Fibroblast of skin of right biceps (primary cell): Measurements from ENCODE around the gene REEP3.
A peak's percentile ranks its signal among the peaks of the same experiment; 100 is the strongest.
"Not testable (repeated sequence)": the region's sequence is repeated elsewhere in the genome, so short reads cannot be mapped to it uniquely, and the experiment has no call there.

Source experiments
- DNase-seq: peaks from one replicate; pipeline ENCODE4 v3.0.0-alpha.2; 2013

The REEP3 gene

GRCh38 chr10:63553473-63553872 is 32.3 kb downstream of the REEP3 start:
- peak; percentile 37 for DNase-seq

GRCh38 chr10:63554657-63555056 is 33.5 kb downstream of the REEP3 start:
- peak; percentile 95 for DNase-seq

GRCh38 chr10:63555330-63555729 is 34.1 kb downstream of the REEP3 start:
- no peak for DNase-seq

- DNase-seq = no peak
Observed at GRCh38 chr10:63558132-63558784, 37.1 kb downstream of the REEP3 start.

- no peak for DNase-seq
Observed at GRCh38 chr10:63561341-63561740, 40.1 kb downstream of the REEP3 start.

- DNase-seq = no peak
Observed at GRCh38 chr10:63562391-63562790, 41.2 kb downstream of the REEP3 start.

- DNase-seq = no peak
Observed at GRCh38 chr10:63562857-63563256, 41.7 kb downstream of the REEP3 start.

- no peak for DNase-seq
Observed at GRCh38 chr10:63563623-63564022, 42.4 kb downstream of the REEP3 start.

GRCh38 chr10:63564731-63565130 is 43.5 kb downstream of the REEP3 start:
- DNase-seq = not testable (repeated sequence)

- peak; percentile 35 for DNase-seq
Observed at GRCh38 chr10:63573068-63573697, 52.0 kb downstream of the REEP3 start.

- no peak for DNase-seq
Observed at GRCh38 chr10:63574011-63574410, 52.8 kb downstream of the REEP3 start.

GRCh38 chr10:63576501-63576900 is 55.3 kb downstream of the REEP3 start:
- DNase-seq = no peak

GRCh38 chr10:63578501-63578900 is 57.3 kb downstream of the REEP3 start:
- no peak for DNase-seq

GRCh38 chr10:63579371-63580014 is 58.3 kb downstream of the REEP3 start:
- DNase-seq = no peak

- no peak for DNase-seq
Observed at GRCh38 chr10:63582690-63583089, 61.5 kb downstream of the REEP3 start.

- DNase-seq = no peak
Observed at GRCh38 chr10:63583397-63583796, 62.2 kb downstream of the REEP3 start.

- DNase-seq = no peak
Observed at GRCh38 chr10:63583909-63584724, 62.9 kb downstream of the REEP3 start.

- peak; percentile 19 for DNase-seq
Observed at GRCh38 chr10:63584725-63585035, 63.5 kb downstream of the REEP3 start.

- no peak for DNase-seq
Observed at GRCh38 chr10:63585041-63585440, 63.8 kb downstream of the REEP3 start.

GRCh38 chr10:63586043-63586442 is 64.8 kb downstream of the REEP3 start:
- DNase-seq = no peak

GRCh38 chr10:63587191-63587590 is 66.0 kb downstream of the REEP3 start:
- DNase-seq = no peak

- peak; percentile 27 for DNase-seq
Observed at GRCh38 chr10:63588436-63589167, 67.4 kb downstream of the REEP3 start.
